Erythroblast (primary cell): ENCODE results near the gene GBF1.
"Not testable (repeated sequence)": the region's sequence is repeated elsewhere in the genome, so short reads cannot be mapped to it uniquely, and the experiment has no call there.

ENCODE experiments used
- DNase-seq, 2 experiments: peaks; one replicate each; lab custom pipeline; 2025; lab: John Stamatoyannopoulos, UW
- GATA1 ChIP-seq: IDR thresholded peaks from 2 replicates; pipeline ENCODE4 v1.6.1; 2011; ENCODE audit warnings: low read depth, mild to moderate bottlenecking, control low read depth, low read length, moderate library complexity
- POLR2A ChIP-seq: IDR thresholded peaks from 2 replicates; pipeline ENCODE4 v1.6.1; 2011; ENCODE audit warnings: mild to moderate bottlenecking, low read length

GBF1 gene

GRCh38 chr10:102241032-102241443 lies 4.3 kb upstream of the GBF1 start:
- DNase-seq: no peak
- TF ChIP-seq POLR2A (no peak), GATA1 (no peak)

GRCh38 chr10:102241444-102242117 lies 3.8 kb upstream of the GBF1 start, which contains the start of gene PITX3:
PITX3 (minus strand) TSS chr10:102241512; CDS start chr10:102232080, 9,432 bp downstream.
- TF ChIP-seq POLR2A (no peak), GATA1 (no peak)
- DNase-seq: peak; percentile 96 to 98

GRCh38 chr10:102242118-102242485 lies 3.2 kb upstream of the GBF1 start:
- TF ChIP-seq POLR2A (no peak), GATA1 (no peak)
- no peak for DNase-seq

- TF ChIP-seq GATA1 (no peak), POLR2A (no peak)
- DNase-seq: no peak
Measured at GRCh38 chr10:102243309-102243708, 2.0 kb upstream of the GBF1 start.

- TF ChIP-seq POLR2A (no peak), GATA1 (no peak)
- DNase-seq: no peak
Measured at GRCh38 chr10:102245932-102246251, 560 bp downstream of the GBF1 start.

- DNase-seq: peak; percentile 59 to 61
- TF ChIP-seq POLR2A (no peak), GATA1 (no peak)
Measured at GRCh38 chr10:102246261-102246660, 929 bp downstream of the GBF1 start.

- DNase-seq: no peak
- no peak for TF ChIP-seq POLR2A
- no peak for TF ChIP-seq GATA1
Measured at GRCh38 chr10:102247734-102248133, 2.4 kb downstream of the GBF1 start.

GRCh38 chr10:102252508-102252907 lies 7.2 kb downstream of the GBF1 start:
- not testable (repeated sequence) for DNase-seq

GRCh38 chr10:102254426-102254825 lies 9.1 kb downstream of the GBF1 start:
- TF ChIP-seq POLR2A: no peak
- TF ChIP-seq GATA1: no peak
- DNase-seq: no peak

GRCh38 chr10:102255404-102255803 lies 10.1 kb downstream of the GBF1 start:
- TF ChIP-seq POLR2A: no peak
- TF ChIP-seq GATA1: no peak
- no peak for DNase-seq

- TF ChIP-seq GATA1 (no peak), POLR2A (no peak)
- DNase-seq: no peak
Measured at GRCh38 chr10:102261196-102261595, 15.9 kb downstream of the GBF1 start.

- no peak for DNase-seq
- TF ChIP-seq POLR2A: no peak
- TF ChIP-seq GATA1: no peak
Measured at GRCh38 chr10:102261842-102262241, 16.5 kb downstream of the GBF1 start.

- no peak for DNase-seq
- no peak for TF ChIP-seq POLR2A
Measured at GRCh38 chr10:102262744-102263370, 17.5 kb downstream of the GBF1 start.

- DNase-seq: no peak
- TF ChIP-seq GATA1: no peak
- no peak for TF ChIP-seq POLR2A
Measured at GRCh38 chr10:102264371-102264770, 19.0 kb downstream of the GBF1 start.

GRCh38 chr10:102266670-102267069 lies 21.3 kb downstream of the GBF1 start:
- no peak for TF ChIP-seq POLR2A
- TF ChIP-seq GATA1: no peak
- no peak for DNase-seq

- no peak for DNase-seq
- TF ChIP-seq POLR2A (no peak), GATA1 (no peak)
Measured at GRCh38 chr10:102267748-102268147, 22.4 kb downstream of the GBF1 start.
